HG02623 (cell line): ENCODE results near the gene CYP27A1.

Source experiments
- ATAC-seq: cut with Tn5 transposase; IDR thresholded peaks from one replicate; pipeline ENCODE4 v1.9.1; 2021; ENCODE audit warnings: moderate library complexity; ENCODE audit not compliant: unreplicated experiment

The CYP27A1 gene

GRCh38 chr2:218781691-218782527 is at the start of gene CYP27A1:
Gene CYP27A1 (plus strand): TSS chr2:218782147. CDS start chr2:218782183, 36 bp downstream.
- no peak for ATAC-seq

GRCh38 chr2:218732761-218733158 is 49.2 kb upstream of the CYP27A1 start:
- ATAC-seq = no peak

- ATAC-seq = no peak
Measured at GRCh38 chr2:218733171-218734021, 48.6 kb upstream of the CYP27A1 start.

GRCh38 chr2:218734190-218734975 is 47.6 kb upstream of the CYP27A1 start:
- ATAC-seq = no peak

- ATAC-seq = no peak
Measured at GRCh38 chr2:218736531-218736930, 45.4 kb upstream of the CYP27A1 start.

GRCh38 chr2:218743068-218743467 is 38.9 kb upstream of the CYP27A1 start:
- no peak for ATAC-seq

- no peak for ATAC-seq
Measured at GRCh38 chr2:218744615-218745014, 37.3 kb upstream of the CYP27A1 start.

- no peak for ATAC-seq
Measured at GRCh38 chr2:218745160-218745558, 36.8 kb upstream of the CYP27A1 start.

GRCh38 chr2:218745559-218746469 is 36.1 kb upstream of the CYP27A1 start:
- ATAC-seq = no peak

- ATAC-seq = no peak
Measured at GRCh38 chr2:218746470-218746795, 35.5 kb upstream of the CYP27A1 start.

GRCh38 chr2:218746960-218747359 is 35.0 kb upstream of the CYP27A1 start:
- no peak for ATAC-seq

- ATAC-seq = no peak
Measured at GRCh38 chr2:218748741-218749441, 33.1 kb upstream of the CYP27A1 start.

GRCh38 chr2:218754201-218754600 is 27.7 kb upstream of the CYP27A1 start:
- ATAC-seq = no peak

GRCh38 chr2:218754781-218755180 is 27.2 kb upstream of the CYP27A1 start:
- no peak for ATAC-seq

GRCh38 chr2:218755198-218755566 is 26.8 kb upstream of the CYP27A1 start:
- ATAC-seq = no peak

GRCh38 chr2:218755567-218756404 is 26.2 kb upstream of the CYP27A1 start:
- no peak for ATAC-seq

- ATAC-seq = no peak
Measured at GRCh38 chr2:218756599-218757377, 25.2 kb upstream of the CYP27A1 start.

- ATAC-seq = no peak
Measured at GRCh38 chr2:218761795-218762194, 20.2 kb upstream of the CYP27A1 start.
